GM20431 (cell line): ENCODE results near the gene VANGL2.

Source experiments
- in situ Hi-C: fragments of 300-500 bp; cut with MseI, MboI; formaldehyde crosslinking; loops from one replicate; pipeline ENCODE4 v1.15.0; 2020; ENCODE audit warnings: low sequenced_read_pairs; ENCODE audit not compliant: unreplicated experiment

The VANGL2 gene

DNA sequence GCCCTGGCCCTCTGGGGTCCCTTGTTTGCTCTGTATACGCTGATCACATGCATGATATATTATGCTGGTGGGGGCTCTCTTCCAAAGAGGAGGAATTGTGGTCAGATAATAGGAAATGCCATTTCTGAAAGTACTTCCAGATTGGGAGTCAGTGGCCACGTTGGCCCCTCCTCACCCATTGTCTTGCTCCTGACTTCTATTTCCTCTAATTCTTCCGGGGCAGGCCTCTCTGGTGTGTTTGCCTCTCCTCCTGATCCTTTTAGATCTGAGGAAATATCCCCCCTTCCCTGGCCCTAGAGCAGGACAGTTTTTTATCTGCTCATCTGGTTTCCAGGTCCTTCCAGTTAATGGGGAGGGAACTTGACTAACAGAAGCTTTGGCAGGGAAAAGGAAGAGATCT, 2.9 kb downstream of the VANGL2 start:
- in situ Hi-C loops: loop anchor here (25.0 kb wide), 1 partner anchor 559 kb away; the partner anchor contains the start of gene ITLN2

DNA sequence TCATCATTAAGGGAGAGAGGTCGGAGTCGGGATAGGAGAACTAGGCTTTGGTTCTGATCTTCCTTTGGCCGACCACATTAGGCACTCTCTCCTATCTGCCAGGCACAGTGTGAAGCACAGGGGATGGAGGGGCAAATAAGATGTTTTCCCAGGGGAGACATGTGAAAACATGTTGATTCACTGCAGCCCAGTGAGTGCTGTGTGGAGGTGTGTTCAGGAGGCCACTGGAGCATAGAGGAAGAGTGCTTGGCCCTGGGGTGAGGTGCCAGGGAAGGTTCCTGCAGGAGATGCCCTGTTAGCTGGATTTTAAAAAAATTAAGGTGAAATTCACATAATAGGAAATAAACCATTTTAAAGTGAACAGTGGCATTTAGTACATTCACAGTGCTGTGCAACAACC, 3.7 kb downstream of the VANGL2 start:
- in situ Hi-C loops: loop anchor here (25.0 kb wide), 1 partner anchor 558 kb away; the partner anchor contains the start of gene ITLN2

DNA sequence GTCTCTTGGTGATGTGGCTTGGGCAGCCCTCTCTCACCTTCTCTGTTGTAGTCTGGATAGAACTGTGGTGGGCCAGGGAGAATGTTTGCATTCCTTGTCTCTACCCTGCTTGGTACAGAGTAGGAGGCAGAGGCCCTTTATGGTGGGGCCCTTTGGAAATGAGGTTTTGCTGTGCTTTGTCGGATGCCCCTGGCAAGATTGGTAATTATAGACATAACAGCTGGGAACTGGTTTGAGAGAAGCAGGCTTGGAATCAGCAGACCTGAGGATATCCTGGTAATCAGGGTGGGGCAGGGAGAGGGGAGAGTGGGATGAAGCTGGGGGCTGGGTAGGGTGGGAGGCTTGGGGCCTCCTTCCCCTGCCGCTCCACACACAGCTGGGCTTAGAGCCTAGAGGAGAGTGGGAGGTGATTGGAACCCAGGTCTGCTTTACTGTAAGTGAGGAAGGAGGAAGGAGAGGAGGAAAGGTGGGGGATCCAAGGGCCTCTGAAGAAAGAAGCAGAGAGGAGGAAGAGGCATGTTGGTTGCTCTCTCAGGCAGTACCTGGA, 5.0 kb downstream of the VANGL2 start:
- in situ Hi-C loops: loop anchor here (25.0 kb wide), 1 partner anchor 557 kb away; the partner anchor contains the start of gene ITLN2

DNA sequence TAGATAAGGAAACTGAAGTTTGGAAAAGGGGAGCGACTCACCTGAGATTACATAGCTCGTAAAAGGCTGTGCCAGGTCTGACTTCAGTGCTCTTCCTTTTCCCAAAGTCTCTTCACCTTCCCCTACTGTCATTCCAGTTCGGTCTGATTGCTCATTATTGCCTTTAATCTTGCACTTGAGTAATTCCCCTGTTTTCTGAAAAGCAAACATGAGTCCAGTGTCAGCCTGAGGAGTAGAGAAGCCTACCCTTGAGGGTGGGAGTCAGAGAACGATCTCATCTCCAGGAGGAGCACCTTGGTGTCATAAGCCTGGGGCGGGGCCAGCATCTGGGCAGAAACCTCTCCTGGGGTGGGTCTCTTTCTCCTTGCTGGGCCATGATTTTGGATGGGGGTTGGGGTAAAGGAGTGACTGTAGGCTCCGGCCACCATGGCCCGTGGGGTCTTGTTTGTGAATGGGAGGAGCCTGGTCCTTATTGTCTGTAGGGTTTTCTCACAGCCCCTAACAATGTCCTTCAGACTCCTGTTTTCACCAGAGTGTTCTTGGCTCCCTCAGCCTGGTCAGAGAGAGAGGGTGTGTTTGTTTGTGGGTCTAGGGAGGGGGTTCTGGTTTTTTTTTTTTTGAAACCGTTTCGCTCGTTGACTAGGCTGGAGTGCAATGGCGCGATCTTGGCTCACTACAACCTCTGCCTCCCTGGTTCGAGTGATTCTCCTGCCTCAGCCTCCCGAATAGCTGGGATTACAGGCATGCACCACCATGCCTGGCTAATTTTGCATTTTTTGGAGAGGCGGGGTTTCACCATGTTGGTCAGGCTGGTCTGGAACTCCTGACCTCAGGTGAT, 6.0 kb downstream of the VANGL2 start:
- in situ Hi-C loops: loop anchor here (25.0 kb wide), 1 partner anchor 556 kb away; the partner anchor contains the start of gene ITLN2

DNA sequence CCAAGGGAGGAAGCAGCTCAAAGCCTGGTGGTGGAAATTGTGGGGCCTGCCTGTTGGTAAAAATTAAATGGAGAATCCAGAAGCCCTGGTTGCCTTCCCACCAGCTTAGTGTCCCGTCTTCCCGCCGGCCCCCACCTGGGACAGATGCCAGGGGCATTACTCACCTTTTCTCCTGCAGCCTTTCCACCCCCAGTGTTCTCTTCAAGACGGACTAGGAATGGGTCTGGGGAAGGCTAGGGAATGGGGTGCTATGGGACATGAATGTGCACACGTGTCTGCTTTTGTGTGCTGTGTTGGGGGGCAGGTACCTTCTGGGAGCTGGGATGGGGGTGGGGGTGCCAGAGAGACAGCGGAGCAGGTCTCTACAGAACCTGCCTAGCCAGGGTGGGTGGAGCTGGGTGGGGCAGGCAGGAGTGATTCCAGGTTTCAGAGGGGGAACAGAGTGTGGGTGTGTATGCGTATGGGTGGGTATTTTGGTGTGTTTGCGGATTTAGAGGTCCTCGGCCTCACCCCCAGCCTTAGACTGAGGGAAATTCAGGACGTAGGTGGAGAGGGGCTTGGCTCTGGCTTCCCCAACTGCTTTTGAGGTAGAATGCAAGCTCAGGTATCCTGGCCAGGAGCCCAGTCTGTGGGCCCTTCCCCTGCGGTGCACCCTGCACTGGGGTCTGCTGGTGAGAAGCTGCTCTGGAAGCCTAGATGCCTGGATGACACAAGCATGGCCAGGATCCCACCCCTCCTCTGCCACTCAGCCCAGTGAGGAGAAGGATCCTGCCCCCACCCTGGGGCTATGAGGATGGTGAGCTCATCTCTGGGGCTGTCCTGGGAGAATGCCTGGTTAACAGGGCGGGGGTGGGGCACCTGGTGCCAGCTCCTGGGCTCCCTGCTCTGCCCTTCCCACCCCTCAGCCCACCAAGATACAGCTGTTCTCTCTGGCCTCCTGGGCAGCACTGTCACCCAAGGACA, 7.8 kb downstream of the VANGL2 start:
- in situ Hi-C loops: loop anchor here (25.0 kb wide), 1 partner anchor 554 kb away; the partner anchor contains the start of gene ITLN2

DNA sequence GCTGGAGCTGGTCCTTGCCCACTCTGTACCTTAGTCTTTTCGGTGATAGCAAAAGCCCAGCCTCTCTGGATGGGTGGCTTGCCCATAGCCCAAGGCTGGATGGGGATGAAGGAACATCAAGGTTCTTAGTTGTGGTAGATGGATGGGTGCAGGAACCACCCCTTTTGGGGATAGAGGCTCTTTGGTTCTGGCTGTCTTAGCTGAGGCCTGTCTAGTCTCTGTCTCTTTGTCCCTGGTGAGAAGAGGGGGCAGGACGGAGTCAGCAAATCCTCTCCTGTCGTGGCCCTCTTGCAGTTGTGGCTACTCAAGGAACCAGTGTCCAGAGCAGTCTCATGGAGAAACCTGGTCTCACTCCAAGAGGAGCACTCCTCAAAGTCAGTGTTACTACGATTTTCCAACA, 8.5 kb downstream of the VANGL2 start:
- in situ Hi-C loops: loop anchor here (25.0 kb wide), 1 partner anchor 553 kb away; the partner anchor contains the start of gene ITLN2

DNA sequence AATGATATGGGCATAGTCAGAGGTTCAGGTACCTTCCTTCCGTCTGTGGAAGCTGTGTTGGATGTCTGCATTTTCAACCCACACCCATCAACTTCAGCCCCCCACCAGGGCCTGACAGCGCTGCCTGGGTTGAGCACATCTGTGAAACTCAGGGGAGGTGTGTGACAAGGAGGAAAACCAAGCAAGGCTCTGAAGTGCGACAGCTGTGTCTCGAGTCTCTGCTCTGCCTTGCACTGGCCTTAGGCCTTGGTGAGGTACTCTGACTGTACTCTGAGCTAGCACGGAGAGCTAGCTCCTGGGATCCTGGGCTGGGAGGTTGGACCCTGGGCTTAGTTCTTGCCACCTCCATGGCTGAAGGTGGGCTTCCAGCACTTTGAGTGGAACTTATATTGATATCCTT, 9.1 kb downstream of the VANGL2 start:
- in situ Hi-C loops: loop anchor here (25.0 kb wide), 1 partner anchor 553 kb away; the partner anchor contains the start of gene ITLN2

DNA sequence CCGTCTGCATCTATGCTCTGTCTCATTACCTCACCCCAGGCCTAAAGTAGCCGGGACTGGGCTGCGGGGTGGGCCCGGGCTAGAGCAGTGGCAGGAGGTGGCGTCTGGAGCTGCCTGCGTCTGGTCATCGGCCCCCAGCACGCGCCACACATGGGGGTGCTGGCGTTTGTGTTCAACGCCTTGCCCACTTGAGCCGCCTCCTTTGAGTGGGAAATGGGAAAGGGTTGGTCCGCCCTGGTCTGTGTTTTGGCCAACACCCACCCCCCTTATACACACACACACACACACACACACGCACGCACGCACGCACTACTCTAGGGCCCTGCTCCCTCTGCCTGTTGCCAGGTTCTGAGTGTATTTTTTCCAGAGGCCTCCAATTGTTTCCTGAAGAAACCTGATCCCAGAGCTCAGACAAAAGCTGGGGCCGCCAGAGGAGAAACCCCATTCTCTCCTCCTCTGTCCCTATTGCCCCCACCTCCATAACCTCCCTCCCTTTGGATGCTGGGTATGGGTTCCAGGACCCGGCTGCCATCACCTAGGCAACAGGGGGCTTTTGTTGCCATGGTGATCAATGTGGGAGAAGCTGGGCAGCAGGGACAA, 10.1 kb downstream of the VANGL2 start:
- in situ Hi-C loops: loop anchor here (25.0 kb wide), 1 partner anchor 552 kb away; the partner anchor contains the start of gene ITLN2

DNA sequence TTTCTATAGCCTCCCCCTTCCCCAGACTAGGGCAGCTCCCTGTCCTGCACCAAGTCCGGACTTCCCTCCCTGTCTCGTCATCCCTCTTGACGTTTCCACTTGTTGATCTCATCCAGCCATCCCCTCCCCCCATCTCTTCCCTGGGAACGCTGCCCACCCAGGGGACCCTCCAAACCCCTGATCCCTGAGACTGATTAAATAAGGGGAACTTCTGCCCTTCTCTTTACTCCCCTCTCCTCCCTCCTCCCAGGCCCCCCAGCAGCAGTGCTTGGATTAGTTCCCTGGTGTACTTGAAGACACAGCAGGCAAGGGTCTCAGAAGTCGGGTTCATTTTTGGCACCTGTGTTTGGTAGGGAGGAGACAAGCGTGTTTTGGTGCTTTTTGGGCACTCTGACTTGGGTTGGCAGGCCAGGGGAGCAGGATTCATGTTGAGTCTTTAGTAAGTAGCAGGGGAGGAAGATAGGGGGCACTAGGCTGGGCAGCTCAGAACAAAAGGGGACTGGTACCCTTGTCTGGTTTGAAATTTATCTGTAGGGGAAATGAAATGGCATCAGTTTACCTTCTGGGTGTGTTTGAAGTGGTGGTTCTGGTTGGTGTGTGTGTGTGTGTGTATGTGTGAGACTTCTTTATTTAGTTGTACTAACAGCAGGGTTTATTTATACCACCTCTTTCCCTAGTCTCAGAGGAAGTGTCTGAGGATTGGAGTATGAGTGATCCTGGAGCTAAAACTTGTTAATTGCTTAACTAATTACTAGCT, 11.1 kb downstream of the VANGL2 start:
- in situ Hi-C loops: loop anchor here (25.0 kb wide), 1 partner anchor 551 kb away; the partner anchor contains the start of gene ITLN2

DNA sequence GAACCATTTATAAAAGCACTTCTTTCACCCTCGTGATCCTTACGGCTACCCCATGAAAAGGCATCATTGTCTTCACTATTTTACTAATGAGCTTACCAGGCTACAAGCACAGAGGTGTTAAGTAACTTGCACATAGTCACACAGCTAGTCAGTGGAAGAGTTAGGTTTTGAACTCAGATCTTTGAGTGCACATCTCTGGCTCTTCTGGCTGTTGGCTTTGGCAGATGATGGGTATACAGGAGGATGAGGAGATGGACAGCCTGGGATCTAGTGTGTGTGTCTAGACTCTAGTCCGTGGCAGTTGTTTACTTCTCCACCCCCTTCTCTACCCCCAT, 11.6 kb downstream of the VANGL2 start:
- in situ Hi-C loops: loop anchor here (25.0 kb wide), 1 partner anchor 550 kb away; the partner anchor contains the start of gene ITLN2

DNA sequence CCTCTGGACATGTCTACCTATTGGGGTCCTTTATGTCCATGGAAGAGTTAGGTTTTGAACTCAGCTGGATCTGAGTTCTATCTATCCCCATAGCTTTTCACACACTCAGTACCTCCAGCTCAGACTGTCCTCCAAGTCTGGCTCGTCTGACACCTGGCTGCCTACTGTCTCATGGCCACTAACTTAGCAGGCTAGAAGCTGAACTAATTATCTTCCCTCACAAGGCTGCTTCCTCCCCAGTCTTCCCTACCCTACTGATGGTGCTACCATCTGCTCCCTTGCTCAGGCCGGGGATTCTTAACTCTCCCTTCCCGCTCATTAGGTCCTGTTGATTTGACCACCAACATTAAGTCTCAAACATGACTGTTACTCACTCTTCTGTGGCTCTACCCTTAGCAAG, 13.4 kb downstream of the VANGL2 start:
- in situ Hi-C loops: loop anchor here (25.0 kb wide), 1 partner anchor 549 kb away; the partner anchor contains the start of gene ITLN2

DNA sequence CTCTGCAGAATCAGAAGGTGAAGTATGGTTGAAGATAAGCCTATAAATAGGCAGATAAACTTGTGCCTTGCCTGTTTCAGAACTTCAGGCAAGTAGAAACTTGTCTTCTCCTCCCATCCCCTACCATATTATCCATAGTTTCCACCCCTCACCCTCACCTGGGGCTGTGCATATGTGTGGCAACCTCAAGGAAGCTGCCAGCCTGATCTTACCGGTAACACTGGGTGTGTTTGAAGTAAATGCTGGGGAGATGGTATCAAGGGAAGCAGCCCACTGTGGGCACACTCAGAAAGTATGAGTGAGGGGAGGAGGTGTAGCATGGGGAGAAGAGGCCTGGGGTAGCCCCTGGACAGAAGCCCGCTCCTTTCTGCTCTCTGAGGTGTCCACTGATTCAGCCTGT, 14.5 kb downstream of the VANGL2 start:
- in situ Hi-C loops: loop anchor here (25.0 kb wide), 1 partner anchor 547 kb away; the partner anchor contains the start of gene ITLN2

DNA sequence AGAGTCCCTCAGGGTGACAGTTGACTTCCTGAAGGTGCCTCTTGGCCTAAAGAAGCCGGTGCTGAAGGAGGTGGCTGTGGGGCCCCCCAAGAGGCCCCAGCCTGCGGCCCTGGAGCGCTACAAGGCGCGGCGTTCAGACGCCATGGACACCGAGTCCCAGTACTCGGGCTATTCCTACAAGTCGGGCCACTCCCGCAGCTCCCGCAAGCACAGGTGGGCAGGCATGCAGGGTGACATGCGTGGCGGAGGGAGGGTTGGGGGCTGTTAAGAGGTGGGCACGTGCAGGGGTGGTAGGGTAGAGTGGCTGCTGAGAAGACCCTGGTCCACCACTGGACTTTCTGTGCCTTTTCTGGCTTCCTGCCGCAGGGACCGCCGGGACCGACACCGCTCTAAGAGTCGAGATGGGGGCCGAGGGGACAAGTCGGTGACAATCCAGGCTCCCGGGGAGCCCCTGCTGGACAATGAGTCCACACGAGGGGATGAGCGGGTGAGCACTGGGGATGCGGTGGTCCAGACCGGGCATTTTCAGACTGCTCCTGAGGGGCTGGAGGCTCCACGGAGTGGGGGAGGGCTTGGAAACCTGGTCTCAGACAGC, 15.4 kb downstream of the VANGL2 start:
- in situ Hi-C loops: loop anchor here (25.0 kb wide), 1 partner anchor 547 kb away; the partner anchor contains the start of gene ITLN2

DNA sequence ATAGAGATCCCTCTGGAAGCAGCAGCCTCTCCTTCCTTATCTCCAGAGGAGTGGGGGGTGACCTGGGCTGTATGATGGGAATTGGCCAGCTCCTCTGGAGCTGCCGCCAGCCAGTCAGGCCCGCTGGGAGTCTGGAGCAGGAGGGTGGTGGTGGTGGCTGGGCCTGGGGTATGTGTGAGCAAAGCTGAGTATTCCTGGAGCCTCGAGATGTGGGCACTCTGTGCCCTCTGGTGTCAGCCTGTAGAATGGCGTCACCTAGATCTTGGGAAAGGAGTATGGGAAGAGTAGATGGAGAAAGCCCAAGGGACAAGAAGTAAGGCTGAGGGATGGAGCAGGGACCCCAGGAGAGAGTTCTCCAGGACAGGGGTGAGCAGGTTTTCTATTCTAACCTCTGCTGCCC, 16.0 kb downstream of the VANGL2 start:
- in situ Hi-C loops: loop anchor here (25.0 kb wide), 1 partner anchor 546 kb away; the partner anchor contains the start of gene ITLN2

DNA sequence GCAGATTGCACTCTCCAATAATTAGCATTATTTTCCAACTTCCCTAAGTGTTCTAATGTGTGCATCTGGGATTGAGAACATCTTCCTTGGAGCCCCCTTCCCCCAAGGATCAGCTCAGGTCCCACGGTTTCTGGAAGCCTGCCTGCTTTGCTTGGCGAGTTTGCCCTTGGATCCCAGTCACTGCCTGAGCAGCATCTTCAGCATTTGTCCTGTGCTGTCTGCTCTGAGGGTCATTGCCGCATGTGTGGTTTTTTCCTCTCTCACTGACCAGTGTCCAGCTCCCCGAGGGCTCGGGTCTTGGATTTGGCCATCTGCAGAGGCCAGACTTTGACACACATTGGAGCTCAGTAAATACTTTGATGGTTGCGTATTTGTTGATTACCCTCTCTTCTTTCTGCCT, 18.1 kb downstream of the VANGL2 start:
- in situ Hi-C loops: loop anchor here (25.0 kb wide), 1 partner anchor 544 kb away; the partner anchor contains the start of gene ITLN2

DNA sequence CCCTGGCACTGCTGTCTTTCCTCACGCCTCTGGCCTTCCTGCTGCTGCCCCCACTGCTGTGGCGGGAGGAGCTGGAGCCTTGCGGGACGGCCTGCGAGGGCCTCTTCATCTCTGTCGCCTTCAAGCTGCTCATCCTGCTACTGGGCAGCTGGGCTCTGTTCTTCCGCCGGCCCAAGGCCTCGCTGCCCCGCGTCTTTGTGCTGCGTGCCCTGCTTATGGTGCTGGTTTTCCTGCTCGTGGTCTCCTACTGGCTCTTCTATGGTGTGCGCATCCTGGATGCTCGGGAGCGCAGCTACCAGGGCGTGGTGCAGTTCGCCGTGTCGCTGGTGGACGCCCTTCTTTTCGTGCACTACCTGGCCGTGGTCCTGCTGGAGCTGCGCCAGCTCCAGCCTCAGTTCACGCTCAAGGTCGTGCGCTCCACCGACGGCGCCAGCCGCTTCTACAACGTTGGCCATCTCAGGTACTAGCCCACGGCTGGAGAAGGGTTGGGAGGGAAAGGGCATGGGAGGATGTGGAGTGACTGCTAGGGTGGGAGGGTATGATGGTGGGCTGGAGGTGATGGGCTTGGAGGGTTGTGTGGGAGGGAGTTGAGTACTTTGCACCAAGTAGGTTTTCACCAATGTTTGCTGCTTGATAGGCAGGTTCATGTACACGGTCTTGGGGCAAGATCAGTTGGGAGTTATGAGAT, 18.9 kb downstream of the VANGL2 start:
- in situ Hi-C loops: loop anchor here (25.0 kb wide), 1 partner anchor 543 kb away; the partner anchor contains the start of gene ITLN2

DNA sequence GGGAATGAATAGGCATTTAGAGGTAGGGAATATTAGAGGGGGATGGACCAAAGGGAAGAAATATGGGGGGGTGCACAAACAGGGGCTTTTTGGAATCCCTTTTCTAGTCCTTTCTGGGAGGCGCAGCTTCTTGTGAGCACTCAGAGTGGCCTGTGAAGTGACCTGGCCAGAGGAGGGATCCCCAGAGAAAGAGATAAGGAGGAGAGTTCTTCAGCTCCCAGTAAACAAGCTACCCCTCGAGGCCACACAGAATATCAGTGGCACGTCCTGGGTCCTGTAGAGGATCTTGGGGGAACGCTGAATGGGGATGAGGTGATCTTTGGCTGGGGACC, 19.4 kb downstream of the VANGL2 start:
- in situ Hi-C loops: loop anchor here (10.0 to 25.0 kb wide), 2 partner anchors 195 to 542 kb away; partner anchors contain the start of gene ITLN2
